Measurements from ENCODE around the gene SIGMAR1.

DNA sequence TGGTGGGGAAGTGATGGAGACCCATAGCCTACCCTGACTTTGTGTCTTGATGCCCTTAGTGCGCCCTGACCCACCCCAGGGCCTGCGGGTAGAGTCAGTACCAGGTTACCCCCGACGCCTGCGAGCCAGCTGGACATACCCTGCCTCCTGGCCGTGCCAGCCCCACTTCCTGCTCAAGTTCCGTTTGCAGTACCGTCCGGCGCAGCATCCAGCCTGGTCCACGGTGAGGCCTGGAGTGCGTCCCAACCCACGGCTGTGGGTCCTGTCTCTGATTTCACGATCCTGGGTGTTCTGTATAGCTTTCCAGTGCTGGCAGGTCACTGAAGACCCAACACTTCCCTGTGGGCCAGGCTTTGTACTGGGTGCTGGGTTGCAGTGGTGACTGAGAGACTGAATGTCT, 20.9 kb upstream of the SIGMAR1 start:
- TF ChIP-seq, protein P1, sequence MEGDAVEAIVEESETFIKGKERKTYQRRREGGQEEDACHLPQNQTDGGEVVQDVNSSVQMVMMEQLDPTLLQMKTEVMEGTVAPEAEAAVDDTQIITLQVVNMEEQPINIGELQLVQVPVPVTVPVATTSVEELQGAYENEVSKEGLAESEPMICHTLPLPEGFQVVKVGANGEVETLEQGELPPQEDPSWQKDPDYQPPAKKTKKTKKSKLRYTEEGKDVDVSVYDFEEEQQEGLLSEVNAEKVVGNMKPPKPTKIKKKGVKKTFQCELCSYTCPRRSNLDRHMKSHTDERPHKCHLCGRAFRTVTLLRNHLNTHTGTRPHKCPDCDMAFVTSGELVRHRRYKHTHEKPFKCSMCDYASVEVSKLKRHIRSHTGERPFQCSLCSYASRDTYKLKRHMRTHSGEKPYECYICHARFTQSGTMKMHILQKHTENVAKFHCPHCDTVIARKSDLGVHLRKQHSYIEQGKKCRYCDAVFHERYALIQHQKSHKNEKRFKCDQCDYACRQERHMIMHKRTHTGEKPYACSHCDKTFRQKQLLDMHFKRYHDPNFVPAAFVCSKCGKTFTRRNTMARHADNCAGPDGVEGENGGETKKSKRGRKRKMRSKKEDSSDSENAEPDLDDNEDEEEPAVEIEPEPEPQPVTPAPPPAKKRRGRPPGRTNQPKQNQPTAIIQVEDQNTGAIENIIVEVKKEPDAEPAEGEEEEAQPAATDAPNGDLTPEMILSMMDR (IDR thresholded peaks at IDR 0.05; ENCODE audit: poor library complexity) = no peak
- TF ChIP-seq EZH2phosphoT487 (IDR thresholded peaks at IDR 0.05; ENCODE audit: low read depth, severe bottlenecking, unreplicated experiment) (no peak), EZH2 (IDR thresholded peaks at IDR 0.05; ENCODE audit: borderline replicate concordance) (no peak)
